ENCODE data around the gene HSD17B14.
"Not testable (repeated sequence)": the region's sequence is repeated elsewhere in the genome, so short reads cannot be mapped to it uniquely, and the experiment has no call there.

GRCh38 chr19:48787331-48787730 lies 49.0 kb downstream of the HSD17B14 start:
- TF ChIP-seq, protein P1, sequence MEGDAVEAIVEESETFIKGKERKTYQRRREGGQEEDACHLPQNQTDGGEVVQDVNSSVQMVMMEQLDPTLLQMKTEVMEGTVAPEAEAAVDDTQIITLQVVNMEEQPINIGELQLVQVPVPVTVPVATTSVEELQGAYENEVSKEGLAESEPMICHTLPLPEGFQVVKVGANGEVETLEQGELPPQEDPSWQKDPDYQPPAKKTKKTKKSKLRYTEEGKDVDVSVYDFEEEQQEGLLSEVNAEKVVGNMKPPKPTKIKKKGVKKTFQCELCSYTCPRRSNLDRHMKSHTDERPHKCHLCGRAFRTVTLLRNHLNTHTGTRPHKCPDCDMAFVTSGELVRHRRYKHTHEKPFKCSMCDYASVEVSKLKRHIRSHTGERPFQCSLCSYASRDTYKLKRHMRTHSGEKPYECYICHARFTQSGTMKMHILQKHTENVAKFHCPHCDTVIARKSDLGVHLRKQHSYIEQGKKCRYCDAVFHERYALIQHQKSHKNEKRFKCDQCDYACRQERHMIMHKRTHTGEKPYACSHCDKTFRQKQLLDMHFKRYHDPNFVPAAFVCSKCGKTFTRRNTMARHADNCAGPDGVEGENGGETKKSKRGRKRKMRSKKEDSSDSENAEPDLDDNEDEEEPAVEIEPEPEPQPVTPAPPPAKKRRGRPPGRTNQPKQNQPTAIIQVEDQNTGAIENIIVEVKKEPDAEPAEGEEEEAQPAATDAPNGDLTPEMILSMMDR (IDR thresholded peaks at IDR 0.05; ENCODE audit: insufficient read depth, low read length), result not testable (repeated sequence)
- TF ChIP-seq SPI1 (IDR thresholded peaks at IDR 0.05; ENCODE audit: borderline replicate concordance, low read depth), result not testable (repeated sequence)

Measured in HL-60 (cell line).